Fibroblast of peridontal ligament (primary cell): ENCODE measurements around the gene LCA5.
A peak's percentile ranks its signal among the peaks of the same experiment; 100 is the strongest.
"Not testable (repeated sequence)": the region's sequence is repeated elsewhere in the genome, so short reads cannot be mapped to it uniquely, and the experiment has no call there.

Experiments
- DNase-seq: peaks from one replicate; pipeline ENCODE4 v3.0.0-alpha.2; 2010; ENCODE audit errors: extremely low read depth

Gene LCA5

GRCh38 chr6:79467716-79468115 lies 69.5 kb downstream of the LCA5 start:
- no peak for DNase-seq

GRCh38 chr6:79466207-79466834 lies 70.9 kb downstream of the LCA5 start:
- peak; percentile 71 for DNase-seq

- no peak for DNase-seq
Measured at GRCh38 chr6:79465381-79465780, 71.8 kb downstream of the LCA5 start.

GRCh38 chr6:79463621-79464050 lies 73.6 kb downstream of the LCA5 start:
- no peak for DNase-seq

- no peak for DNase-seq
Measured at GRCh38 chr6:79461205-79461604, 76.0 kb downstream of the LCA5 start.

GRCh38 chr6:79455446-79455845 lies 81.8 kb downstream of the LCA5 start:
- DNase-seq: no peak

GRCh38 chr6:79453558-79454042 lies 83.6 kb downstream of the LCA5 start:
- DNase-seq: peak; percentile 59

GRCh38 chr6:79450984-79451383 lies 86.2 kb downstream of the LCA5 start:
- no peak for DNase-seq

GRCh38 chr6:79446006-79446405 lies 91.2 kb downstream of the LCA5 start:
- DNase-seq: no peak

- not testable (repeated sequence) for DNase-seq
Measured at GRCh38 chr6:79443876-79444275, 93.4 kb downstream of the LCA5 start.

- no peak for DNase-seq
Measured at GRCh38 chr6:79441192-79441591, 96.0 kb downstream of the LCA5 start.

GRCh38 chr6:79440598-79440997 lies 96.6 kb downstream of the LCA5 start:
- DNase-seq: no peak

GRCh38 chr6:79438030-79438429 lies 99.2 kb downstream of the LCA5 start:
- peak; percentile 35 for DNase-seq

- DNase-seq: no peak
Measured at GRCh38 chr6:79436241-79436640, 101.0 kb downstream of the LCA5 start.

GRCh38 chr6:79435746-79436145 lies 101.5 kb downstream of the LCA5 start:
- no peak for DNase-seq
